AG20443 (cell line): ENCODE data around the gene CSRP1.
A peak's percentile ranks its signal among the peaks of the same experiment; 100 is the strongest.

Experiments
- DNase-seq: peaks from one replicate; pipeline ENCODE4 v3.0.0; 2012; ENCODE audit warnings: low spot score, mixed read lengths

The CSRP1 gene

GRCh38 chr1:201455098-201455497 lies 51.8 kb downstream of the CSRP1 start:
- DNase-seq: no peak

- DNase-seq: no peak
These were observed 52.3 kb downstream of the CSRP1 start for GRCh38 chr1:201454608-201455007.

GRCh38 chr1:201452866-201453265 lies 54.1 kb downstream of the CSRP1 start:
- DNase-seq: no peak

- peak; percentile 90 for DNase-seq
These were observed 56.1 kb downstream of the CSRP1 start for GRCh38 chr1:201450721-201451291.

GRCh38 chr1:201448990-201449389 lies 57.9 kb downstream of the CSRP1 start:
- no peak for DNase-seq

GRCh38 chr1:201447903-201448871 lies 58.7 kb downstream of the CSRP1 start:
- DNase-seq: peak; percentile 87

GRCh38 chr1:201445310-201445709 lies 61.6 kb downstream of the CSRP1 start:
- no peak for DNase-seq

GRCh38 chr1:201444792-201445191 lies 62.1 kb downstream of the CSRP1 start:
- no peak for DNase-seq

GRCh38 chr1:201443747-201444146 lies 63.2 kb downstream of the CSRP1 start:
- no peak for DNase-seq

GRCh38 chr1:201436969-201437368 lies 70.0 kb downstream of the CSRP1 start:
- no peak for DNase-seq

GRCh38 chr1:201436393-201436792 lies 70.5 kb downstream of the CSRP1 start:
- no peak for DNase-seq

GRCh38 chr1:201434266-201434665 lies 72.7 kb downstream of the CSRP1 start:
- DNase-seq: no peak

- DNase-seq: no peak
These were observed 73.3 kb downstream of the CSRP1 start for GRCh38 chr1:201433609-201434008.
